22Rv1 (cell line): Measurements from ENCODE around the gene HSPB7.

Experiments
- H3K27ac ChIP-seq: fragments of 450-650 bp; 2 replicates; pipeline ENCODE4 v1.5.1; 2017
- CTCF ChIP-seq: fragments of 450-650 bp; IDR thresholded peaks from 2 replicates; pipeline ENCODE4 v1.5.1; 2017; ENCODE audit warnings: mild to moderate bottlenecking
- ZFX ChIP-seq: fragments of 450-650 bp; IDR thresholded peaks from 2 replicates; pipeline ENCODE4 v1.6.1; 2017; ENCODE audit warnings: antibody characterized with exemption, borderline replicate concordance

Gene HSPB7

GRCh38 chr1:15975358-15975804 lies 42.5 kb downstream of the HSPB7 start:
- peak overlapping the region; percentile 58 for H3K27ac ChIP-seq
- TF ChIP-seq ZFX: no peak
- peak; percentile 35 for TF ChIP-seq CTCF

GRCh38 chr1:15974855-15975254 lies 43.0 kb downstream of the HSPB7 start:
- peak overlapping the region; percentile 58 for H3K27ac ChIP-seq
- TF ChIP-seq CTCF (no peak), ZFX (no peak)

GRCh38 chr1:15973772-15974171 lies 44.1 kb downstream of the HSPB7 start:
- H3K27ac ChIP-seq: no peak overlapping the region
- no peak for TF ChIP-seq CTCF
- TF ChIP-seq ZFX: no peak

GRCh38 chr1:15972409-15972808 lies 45.4 kb downstream of the HSPB7 start:
- no peak for TF ChIP-seq ZFX
- TF ChIP-seq CTCF: no peak
- no peak overlapping the region for H3K27ac ChIP-seq

- no peak for TF ChIP-seq ZFX
- no peak for TF ChIP-seq CTCF
- no peak overlapping the region for H3K27ac ChIP-seq
Measured at GRCh38 chr1:15970911-15971310, 46.9 kb downstream of the HSPB7 start.

GRCh38 chr1:15969321-15969880 lies 48.4 kb downstream of the HSPB7 start:
- H3K27ac ChIP-seq: no peak overlapping the region
- TF ChIP-seq ZFX (no peak), CTCF (no peak)

- no peak for TF ChIP-seq CTCF
- no peak for TF ChIP-seq ZFX
Measured at GRCh38 chr1:15968172-15968571, 49.7 kb downstream of the HSPB7 start.

More at GRCh38 chr1:15968172-15968571, 49.7 kb downstream of the HSPB7 start:
- no peak overlapping the region for H3K27ac ChIP-seq
